Stimulated activated CD8-positive, alpha-beta memory T cell treated with anti-CD3 and anti-CD28 coated beads, Interleukin-7, amount 100 ng/mL, for 48 hours (primary cell): Measurements from ENCODE around the gene ENTPD6.

Experiments used
- DNase-seq, 2 donors: peaks; one replicate each; pipeline ENCODE4 v3.0.0-alpha.2; 2020; ENCODE audit warnings: low read depth in 1 of 2; ENCODE audit errors: extremely low read depth in 1 of 2

ENTPD6 gene

DNA sequence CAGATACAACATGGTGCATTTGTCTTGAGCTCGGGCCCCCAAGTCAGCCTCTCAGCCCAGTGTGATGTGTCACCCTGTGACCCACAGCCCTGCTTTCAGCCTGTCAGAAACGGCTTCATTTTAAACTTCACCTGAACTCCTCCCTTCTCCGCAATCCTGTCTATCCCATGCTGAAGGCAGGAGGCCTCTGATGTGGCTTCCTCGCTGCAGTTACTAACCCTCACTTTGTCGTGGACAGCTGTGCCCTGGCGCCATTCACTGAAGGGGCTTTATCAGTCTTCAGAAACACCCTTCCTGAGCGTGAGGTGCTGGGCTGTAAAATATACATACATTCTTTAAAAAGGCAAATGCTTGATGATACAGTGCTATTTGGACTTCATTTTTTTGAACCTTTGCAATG lies 7.9 kb upstream of the ENTPD6 start:
- DNase-seq, result no peak

GRCh38 chr20:25188218-25188617 lies 7.3 kb upstream of the ENTPD6 start:
- no peak for DNase-seq

GRCh38 chr20:25191051-25191450 lies 4.5 kb upstream of the ENTPD6 start:
- DNase-seq, result no peak

DNA sequence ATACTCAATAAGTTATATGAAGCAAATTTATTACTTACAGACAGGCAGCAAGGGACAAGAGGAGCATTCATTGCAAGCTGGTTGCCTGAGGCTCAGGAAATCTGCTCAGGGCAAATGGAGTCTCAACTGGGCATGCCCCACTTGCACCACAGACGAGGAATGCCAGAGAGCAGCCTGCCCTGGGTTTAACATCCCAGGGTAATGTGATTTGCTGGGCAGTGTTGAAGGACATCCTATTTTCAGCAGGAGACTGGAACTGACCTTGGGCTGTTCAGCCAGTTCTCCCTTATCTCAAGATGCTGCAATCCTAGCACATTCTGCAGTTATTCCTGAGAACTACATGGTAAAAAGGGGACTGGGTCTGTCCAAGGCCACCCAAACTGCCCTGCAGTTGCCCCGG lies 3.8 kb upstream of the ENTPD6 start:
- DNase-seq, result no peak

DNA sequence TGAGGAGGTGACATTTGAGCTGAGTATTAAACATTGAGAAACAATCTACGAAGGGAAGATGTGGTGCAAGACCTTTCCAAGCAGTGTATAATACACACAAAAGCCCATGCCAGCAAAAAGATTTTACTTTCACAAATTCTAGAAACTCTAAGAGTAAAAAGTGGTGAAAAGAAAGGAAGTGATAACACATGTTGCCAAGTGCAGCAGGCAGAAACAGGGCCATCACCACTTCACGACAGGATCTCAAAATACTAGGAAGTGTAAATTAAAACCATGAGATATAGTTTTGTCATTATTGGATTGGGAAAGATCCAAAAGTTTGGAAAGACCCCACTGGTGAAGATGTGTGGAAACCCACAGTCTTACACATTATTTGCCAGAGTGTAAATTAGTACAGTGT lies 1.7 kb upstream of the ENTPD6 start:
- DNase-seq, result no peak

DNA sequence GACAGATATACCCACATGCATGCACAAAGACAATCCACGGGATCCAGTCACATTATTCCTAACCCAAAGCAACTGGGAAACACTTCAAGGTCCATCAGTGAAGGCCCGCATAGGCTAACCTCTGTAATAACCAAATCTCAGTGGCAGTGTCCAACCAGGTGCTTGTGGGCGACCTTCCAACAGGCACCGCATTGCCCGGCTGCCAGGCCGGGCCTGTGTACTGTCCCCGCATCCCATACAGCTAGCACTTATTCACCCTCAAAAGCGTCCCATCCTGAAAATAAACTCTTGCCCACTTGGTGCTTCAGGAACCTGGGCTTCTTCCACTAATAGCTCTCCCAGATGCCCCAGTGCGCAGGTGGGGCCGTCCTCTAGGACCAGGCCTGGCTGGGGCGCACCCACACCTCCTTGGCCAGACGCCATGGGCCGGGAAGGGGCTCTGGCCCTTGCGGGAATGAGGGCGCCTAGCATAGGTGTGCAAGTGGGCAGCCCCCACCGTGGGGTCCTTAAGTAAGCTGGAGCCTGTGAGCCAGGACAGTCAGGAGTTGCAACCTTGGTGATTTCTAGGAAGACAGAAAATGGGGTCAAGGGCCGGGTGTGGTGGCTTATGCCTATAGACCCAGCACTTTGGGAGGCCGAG lies 1.1 kb upstream of the ENTPD6 start:
- no peak for DNase-seq

DNA sequence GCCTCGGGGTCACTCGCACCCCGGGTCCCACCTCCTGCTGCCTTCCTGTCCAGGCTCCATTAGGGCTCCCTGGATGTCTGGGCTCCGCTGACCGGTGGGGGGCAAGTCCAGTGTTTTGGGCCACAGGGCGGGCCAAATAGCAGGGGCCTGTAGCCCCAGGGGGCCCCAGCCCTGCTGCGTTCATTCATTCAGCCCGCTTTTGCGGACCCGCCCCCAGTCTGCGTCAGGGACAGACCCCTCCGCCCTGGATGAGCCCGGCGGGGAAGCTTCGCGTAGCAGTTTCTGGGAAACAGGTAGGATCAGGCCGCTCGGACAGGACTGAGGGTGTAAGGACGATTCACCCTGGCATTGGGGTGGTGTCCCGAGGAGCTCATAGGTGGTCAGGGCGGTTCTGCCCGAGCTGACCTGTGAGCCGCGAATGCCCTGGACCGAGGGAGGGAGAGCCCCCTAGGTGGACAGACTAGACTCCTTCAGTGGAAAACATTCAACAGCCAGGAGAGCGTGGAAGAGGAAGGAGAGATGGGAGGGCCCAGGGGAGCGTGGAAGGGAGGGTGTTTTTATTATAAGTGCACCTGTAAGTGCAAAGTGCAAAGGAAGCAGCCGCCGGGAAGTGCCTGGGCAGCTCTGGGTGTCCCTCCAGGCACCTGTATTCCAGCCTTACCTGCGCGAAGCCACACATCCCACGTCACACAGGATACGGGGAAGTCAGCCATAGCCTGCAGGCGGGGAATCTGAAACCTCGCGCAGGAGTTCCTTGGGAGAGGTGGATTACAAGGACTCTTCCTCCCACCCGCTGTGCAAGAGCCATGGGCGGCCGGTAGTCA lies 662 bp downstream of the ENTPD6 start:
- DNase-seq, result no peak

DNA sequence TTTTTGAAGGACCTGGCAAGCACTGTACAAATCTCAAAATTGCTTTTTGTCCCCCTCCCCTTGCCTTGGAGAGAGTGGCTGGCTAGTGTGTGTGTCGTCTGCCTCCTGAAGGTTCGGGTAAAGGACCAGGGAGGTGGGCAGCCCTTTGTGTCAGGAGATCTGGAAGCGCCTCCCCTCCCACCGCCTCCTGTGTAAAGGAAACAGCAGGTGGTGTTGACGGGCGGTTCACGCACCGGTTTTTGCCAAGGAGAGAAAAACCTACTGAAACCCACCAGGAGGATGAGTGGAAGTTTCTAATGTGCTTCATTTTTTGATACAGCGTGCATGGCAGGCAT lies 1.2 kb downstream of the ENTPD6 start:
- no peak for DNase-seq

- DNase-seq, result no peak
Measured at GRCh38 chr20:25197183-25197869, 1.8 kb downstream of the ENTPD6 start.

GRCh38 chr20:25197870-25198190 lies 2.3 kb downstream of the ENTPD6 start:
- DNase-seq, result no peak

GRCh38 chr20:25198663-25199383 lies 3.3 kb downstream of the ENTPD6 start:
- DNase-seq, result no peak

- DNase-seq, result no peak
Measured at GRCh38 chr20:25199473-25200260, 4.2 kb downstream of the ENTPD6 start.

GRCh38 chr20:25203089-25203488 lies 7.6 kb downstream of the ENTPD6 start:
- no peak for DNase-seq

DNA sequence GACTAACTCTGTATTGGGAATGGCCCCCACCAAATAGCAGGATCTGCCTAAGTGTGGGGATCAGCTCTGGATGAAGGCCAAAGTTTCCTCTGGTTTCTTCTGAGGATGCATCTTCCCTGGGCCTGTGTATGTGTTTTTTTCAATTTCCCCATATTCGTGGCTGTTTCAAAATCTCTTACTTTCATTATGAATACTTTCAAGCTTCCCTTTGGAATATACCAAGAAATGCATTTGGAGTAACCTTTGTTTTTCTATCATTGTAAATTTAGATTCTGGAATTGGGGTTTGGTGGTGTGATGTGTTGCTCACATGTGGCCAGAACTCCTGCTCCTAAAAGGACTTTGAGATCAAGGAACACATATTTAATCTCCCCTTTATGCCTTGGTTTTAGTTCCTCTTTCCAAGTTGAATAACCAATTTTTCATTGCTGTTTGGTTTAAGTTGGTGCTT lies 8.4 kb downstream of the ENTPD6 start:
- no peak for DNase-seq

- DNase-seq, result no peak
Measured at GRCh38 chr20:25204550-25205276, 9.2 kb downstream of the ENTPD6 start.

GRCh38 chr20:25205277-25206062 lies 10.0 kb downstream of the ENTPD6 start:
- DNase-seq, result no peak

DNA sequence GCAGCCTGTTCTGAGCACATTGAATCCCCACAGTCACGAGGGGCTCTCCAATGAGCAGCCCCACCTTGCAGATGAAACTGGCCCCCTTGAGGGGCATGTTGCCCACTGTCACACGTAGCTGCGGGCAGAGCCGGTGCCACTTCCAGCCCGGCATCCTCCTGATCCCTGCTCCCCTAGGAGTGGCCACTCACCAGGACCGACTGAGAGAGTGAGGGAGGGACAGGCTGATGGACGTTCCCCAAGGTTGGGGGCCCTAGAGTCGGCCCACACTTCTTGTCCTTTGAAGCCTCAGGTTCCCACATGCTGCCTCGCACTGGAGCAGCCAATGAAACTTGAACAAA lies 10.5 kb downstream of the ENTPD6 start:
- DNase-seq, result no peak

DNA sequence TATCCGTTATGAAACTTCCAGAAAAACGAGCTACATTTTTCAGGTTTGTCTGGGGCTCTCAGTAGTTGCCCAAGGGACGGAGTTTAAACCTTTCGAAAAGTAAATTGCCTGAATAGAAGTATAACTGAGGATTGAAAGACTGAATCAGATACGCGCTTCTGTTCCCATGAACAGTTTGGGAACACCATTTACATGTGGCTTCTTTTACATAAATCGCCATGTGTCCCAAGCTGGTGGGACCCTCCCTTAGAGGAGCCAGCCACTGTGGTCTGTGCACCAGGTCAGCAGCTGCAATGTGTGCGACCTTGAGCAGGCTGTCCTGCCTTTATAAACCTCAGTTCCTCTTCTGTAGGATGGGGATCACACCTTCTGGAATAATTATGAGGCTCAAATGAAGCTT lies 11.0 kb downstream of the ENTPD6 start:
- no peak for DNase-seq

DNA sequence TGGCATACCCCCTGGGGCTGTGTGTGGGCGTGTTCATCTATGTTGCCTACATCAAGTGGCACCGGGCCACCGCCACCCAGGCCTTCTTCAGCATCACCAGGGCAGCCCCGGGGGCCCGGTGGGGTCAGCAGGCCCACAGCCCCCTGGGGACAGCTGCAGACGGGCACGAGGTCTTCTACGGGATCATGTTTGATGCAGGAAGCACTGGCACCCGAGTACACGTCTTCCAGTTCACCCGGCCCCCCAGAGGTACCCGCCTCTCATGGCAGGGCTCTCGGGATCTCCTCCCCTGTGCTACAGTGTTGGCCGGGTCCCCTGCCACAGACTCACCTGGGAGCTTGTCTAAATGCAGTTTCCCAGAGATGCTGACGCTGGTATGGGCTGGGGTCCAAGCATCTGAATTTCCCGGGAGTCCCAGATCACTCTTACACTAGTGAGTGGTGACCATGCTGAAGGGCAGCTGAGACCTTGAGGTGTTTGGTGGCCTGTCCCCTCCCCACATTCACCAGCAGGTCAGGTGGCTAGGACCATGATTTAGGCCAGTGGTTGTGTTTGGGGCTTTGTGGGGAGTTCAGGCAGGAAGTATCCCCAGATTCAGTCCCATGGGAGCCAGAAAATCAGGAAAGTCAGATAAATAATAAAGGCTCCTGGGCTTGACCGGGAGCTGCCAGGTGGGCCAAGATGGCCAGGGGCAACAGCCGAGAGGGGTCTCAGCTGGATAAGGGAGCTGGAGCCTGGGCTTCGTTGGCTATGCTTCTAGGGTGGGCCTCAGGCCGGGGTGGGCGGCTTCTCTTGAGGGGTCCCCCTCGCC lies 11.8 kb downstream of the ENTPD6 start:
- no peak for DNase-seq
